IPS-NIHi7 (cell line): ENCODE results near the gene KIF23.

Experiments used
- DNase-seq: peaks from one replicate; pipeline ENCODE4 v3.0.0; 2012; ENCODE audit warnings: mixed read lengths; ENCODE audit errors: extremely low spot score

Gene KIF23

GRCh38 chr15:69394556-69395282 lies 19.4 kb upstream of the KIF23 start:
- DNase-seq, result peak; percentile 95

GRCh38 chr15:69395460-69395859 lies 18.7 kb upstream of the KIF23 start:
- DNase-seq, result no peak

GRCh38 chr15:69395991-69396390 lies 18.2 kb upstream of the KIF23 start:
- DNase-seq, result no peak

- DNase-seq, result no peak
These were observed 15.7 kb upstream of the KIF23 start for GRCh38 chr15:69398491-69398891.

- DNase-seq, result no peak
These were observed 13.3 kb upstream of the KIF23 start for GRCh38 chr15:69400850-69401249.

GRCh38 chr15:69402816-69403215 lies 11.3 kb upstream of the KIF23 start:
- DNase-seq, result no peak

GRCh38 chr15:69403594-69403993 lies 10.6 kb upstream of the KIF23 start:
- no peak for DNase-seq

GRCh38 chr15:69405110-69405509 lies 9.0 kb upstream of the KIF23 start:
- DNase-seq, result no peak

- DNase-seq, result no peak
These were observed 6.3 kb upstream of the KIF23 start for GRCh38 chr15:69407719-69408400.

- DNase-seq, result no peak
These were observed 5.3 kb upstream of the KIF23 start for GRCh38 chr15:69408841-69409240.

GRCh38 chr15:69410248-69410874 lies 3.8 kb upstream of the KIF23 start:
- DNase-seq, result peak; percentile 48

- DNase-seq, result no peak
These were observed 1.9 kb upstream of the KIF23 start for GRCh38 chr15:69412274-69412673.

GRCh38 chr15:69412701-69413100 lies 1.4 kb upstream of the KIF23 start:
- DNase-seq, result no peak

- DNase-seq, result peak; percentile 68
These were observed 585 bp downstream of the KIF23 start for GRCh38 chr15:69414701-69415167.

GRCh38 chr15:69415381-69415780 lies 1.2 kb downstream of the KIF23 start:
- DNase-seq, result no peak

- no peak for DNase-seq
These were observed 3.4 kb downstream of the KIF23 start for GRCh38 chr15:69417581-69417980.

GRCh38 chr15:69421498-69421897 lies 7.3 kb downstream of the KIF23 start:
- DNase-seq, result no peak

- DNase-seq, result no peak
These were observed 8.3 kb downstream of the KIF23 start for GRCh38 chr15:69422336-69422895.

GRCh38 chr15:69424001-69424400 lies 9.9 kb downstream of the KIF23 start:
- DNase-seq, result no peak

GRCh38 chr15:69424748-69425413 lies 10.7 kb downstream of the KIF23 start:
- DNase-seq, result no peak

GRCh38 chr15:69433831-69434230 lies 19.7 kb downstream of the KIF23 start:
- no peak for DNase-seq

GRCh38 chr15:69434238-69434637 lies 20.1 kb downstream of the KIF23 start:
- DNase-seq, result no peak
